Epithelial cell of esophagus (primary cell): ENCODE results near the gene RNF2.
A peak's percentile ranks its signal among the peaks of the same experiment; 100 is the strongest.

Experiments
- DNase-seq: peaks from one replicate; pipeline ENCODE4 v3.0.0; 2010; ENCODE audit warnings: low read depth
- H3K4me3 ChIP-seq: 2 replicates; pipeline ENCODE4 v1.5.1; 2011; ENCODE audit warnings: mild to moderate bottlenecking, low read length, control low read depth
- TF ChIP-seq, protein P1 (sequence below): IDR thresholded peaks from 2 replicates; pipeline ENCODE4 v1.5.1; 2011; ENCODE audit warnings: low read depth, mild to moderate bottlenecking, low read length, control low read depth, inconsistent platforms; ENCODE audit not compliant: insufficient read depth; ENCODE audit errors: missing control alignments

RNF2 gene

DNA sequence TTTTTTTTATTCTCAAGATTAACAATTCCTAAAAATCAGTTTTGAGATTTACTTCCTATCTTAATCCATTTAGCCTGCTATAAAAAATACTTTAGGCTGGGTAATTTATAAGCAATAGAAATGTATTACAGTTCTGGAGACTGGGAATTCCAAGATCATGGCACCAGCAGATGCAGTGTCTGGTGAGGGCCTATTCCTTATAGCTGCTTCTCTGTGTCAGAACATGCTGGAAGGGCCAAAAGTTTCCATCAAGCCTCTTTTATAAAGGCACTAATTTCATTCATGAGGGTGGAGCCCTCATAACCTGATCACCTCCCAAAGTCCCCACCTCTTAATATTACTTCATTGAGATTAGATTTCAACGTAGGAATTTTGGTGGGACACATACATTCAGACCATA lies 41.7 kb downstream of the RNF2 start:
- TF ChIP-seq, protein P1, sequence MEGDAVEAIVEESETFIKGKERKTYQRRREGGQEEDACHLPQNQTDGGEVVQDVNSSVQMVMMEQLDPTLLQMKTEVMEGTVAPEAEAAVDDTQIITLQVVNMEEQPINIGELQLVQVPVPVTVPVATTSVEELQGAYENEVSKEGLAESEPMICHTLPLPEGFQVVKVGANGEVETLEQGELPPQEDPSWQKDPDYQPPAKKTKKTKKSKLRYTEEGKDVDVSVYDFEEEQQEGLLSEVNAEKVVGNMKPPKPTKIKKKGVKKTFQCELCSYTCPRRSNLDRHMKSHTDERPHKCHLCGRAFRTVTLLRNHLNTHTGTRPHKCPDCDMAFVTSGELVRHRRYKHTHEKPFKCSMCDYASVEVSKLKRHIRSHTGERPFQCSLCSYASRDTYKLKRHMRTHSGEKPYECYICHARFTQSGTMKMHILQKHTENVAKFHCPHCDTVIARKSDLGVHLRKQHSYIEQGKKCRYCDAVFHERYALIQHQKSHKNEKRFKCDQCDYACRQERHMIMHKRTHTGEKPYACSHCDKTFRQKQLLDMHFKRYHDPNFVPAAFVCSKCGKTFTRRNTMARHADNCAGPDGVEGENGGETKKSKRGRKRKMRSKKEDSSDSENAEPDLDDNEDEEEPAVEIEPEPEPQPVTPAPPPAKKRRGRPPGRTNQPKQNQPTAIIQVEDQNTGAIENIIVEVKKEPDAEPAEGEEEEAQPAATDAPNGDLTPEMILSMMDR = no peak
- H3K4me3 ChIP-seq = no peak overlapping the region
- no peak for DNase-seq

DNA sequence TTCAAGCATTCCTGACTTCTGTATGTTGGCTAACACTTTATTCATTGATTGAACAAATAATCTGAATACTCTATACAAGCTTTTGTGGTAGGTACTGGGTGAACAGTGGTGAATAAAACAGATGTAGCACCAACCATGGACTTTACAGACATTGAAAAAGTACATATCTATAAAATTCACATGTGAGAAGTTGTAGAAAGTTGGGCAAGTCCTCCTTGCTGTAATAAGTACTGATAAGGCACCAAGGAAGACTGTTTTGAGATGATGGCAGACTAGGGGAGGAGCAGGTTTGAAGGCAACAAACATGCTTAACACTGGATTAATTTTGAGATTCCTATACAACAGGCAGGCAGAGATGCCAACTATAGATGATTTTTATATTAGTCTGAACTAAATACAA lies 42.4 kb downstream of the RNF2 start:
- no peak overlapping the region for H3K4me3 ChIP-seq
- TF ChIP-seq, protein P1 = no peak
- DNase-seq = no peak

DNA sequence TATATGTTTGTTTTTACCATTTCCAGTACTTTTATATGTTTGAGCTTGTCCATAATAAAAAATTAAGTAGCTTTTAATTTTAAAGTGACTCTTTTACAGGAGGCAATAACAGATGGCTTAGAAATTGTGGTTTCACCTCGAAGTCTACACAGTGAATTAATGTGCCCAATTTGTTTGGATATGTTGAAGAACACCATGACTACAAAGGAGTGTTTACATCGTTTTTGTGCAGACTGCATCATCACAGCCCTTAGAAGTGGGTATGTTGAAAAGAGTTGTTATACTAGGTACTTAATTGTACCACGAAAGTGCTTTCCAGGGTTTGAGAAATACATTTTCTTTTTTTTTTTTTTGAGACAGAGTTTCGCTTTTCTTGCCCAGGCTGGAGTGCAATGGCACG lies 46.1 kb downstream of the RNF2 start:
- TF ChIP-seq, protein P1 = no peak
- H3K4me3 ChIP-seq = no peak overlapping the region
- DNase-seq = no peak

DNA sequence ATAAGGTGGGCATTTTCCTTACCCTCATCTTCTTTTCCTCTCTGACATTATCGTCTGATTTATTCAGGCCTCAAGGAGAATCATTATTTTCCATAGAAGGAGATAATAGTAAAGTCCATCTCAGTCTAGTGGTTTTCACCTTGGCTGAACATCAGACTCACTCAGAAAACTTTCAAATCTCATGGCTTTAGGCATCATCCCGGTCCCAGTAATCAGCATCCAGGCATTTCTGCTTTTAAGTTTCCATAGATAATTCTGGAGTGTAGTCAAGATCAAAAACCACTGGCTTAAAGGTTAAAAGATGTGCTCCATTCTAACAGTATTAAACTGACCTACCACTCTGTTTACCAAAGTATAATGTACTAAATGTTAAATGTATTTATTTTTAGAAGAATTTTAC lies 49.4 kb downstream of the RNF2 start:
- TF ChIP-seq, protein P1 = no peak

DNA sequence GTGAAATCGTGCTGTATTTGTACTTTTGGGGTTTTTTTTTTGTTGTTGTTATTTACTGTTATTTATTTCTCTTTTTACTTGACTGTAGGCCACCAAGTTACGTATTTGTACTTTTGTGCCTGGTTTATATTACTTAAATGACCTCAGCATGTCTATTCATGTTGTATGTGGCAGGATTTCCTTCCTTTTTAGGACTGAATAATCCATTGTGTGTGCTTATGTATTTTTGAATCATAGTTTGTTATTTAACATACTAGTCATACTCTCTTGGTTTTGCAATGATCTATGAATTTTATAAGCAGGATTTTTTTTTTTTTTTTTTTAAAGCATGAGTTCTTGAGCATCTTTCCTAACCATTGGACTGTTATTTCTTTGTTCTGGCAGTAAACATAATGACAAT lies 51.2 kb downstream of the RNF2 start:
- H3K4me3 ChIP-seq = no peak overlapping the region
- DNase-seq = peak; percentile 86
- TF ChIP-seq, protein P1 = no peak

More for the DNA sequence above, 49.4 kb downstream of the RNF2 start:
- no peak for DNase-seq
- no peak overlapping the region for H3K4me3 ChIP-seq

DNA sequence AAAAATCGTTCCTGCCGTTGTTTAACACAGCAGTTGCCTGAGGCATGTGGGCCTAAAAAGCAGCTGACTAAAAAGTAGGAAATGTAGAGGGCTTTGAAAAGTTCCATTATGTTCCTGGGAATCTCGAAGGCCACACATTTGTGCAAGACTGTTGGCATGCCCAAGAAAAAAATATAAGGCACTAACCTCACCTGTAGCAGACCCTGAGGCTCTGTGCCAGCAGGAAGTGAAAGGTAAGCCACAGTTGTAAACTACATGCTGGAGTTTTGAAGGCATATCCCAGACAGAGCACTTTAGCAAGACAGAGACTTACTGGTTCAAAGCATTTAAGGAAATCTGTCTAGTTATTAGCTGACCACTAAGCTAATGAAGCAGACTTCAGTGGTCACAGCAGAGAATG lies 58.7 kb downstream of the RNF2 start:
- DNase-seq = peak; percentile 5

DNA sequence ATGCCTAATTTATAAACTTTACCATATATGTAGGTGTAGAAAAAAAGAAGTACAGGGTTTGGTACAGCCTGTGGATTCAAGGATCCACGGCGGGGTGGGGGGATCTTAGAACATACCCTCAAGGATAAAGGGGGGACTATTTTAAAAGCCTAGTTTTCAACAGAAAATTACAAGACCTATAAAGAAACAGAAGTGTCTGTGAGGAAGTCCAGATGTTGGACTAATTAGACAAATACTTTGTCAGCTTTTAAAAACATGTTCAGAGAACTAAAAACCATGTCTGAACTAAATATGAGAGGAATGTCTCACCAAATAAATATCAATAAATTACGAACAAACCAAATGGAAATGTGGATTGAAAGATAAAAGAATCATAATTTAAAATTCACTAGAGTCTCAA lies 59.8 kb downstream of the RNF2 start:
- DNase-seq = no peak
- TF ChIP-seq, protein P1 = no peak
- no peak overlapping the region for H3K4me3 ChIP-seq

More for the DNA sequence above, 58.7 kb downstream of the RNF2 start:
- TF ChIP-seq, protein P1 = no peak
- no peak overlapping the region for H3K4me3 ChIP-seq
